Right ventricle myocardium inferior (tissue), 1 donor: ENCODE data around the gene OTUD1. TPM values are rescaled to one million over a fixed set of nuclear protein-coding genes. Genes with fewer than 3 reads are reported as not detected.

Experiments
- ATAC-seq: fragments of 200-7000 bp; cut with Tn5 transposase; one replicate; pipeline ENCODE4 v1.9.1; 2020; ENCODE audit warnings: mild to moderate bottlenecking, moderate library complexity
- DNase-seq: peaks from one replicate; pipeline ENCODE4 v3.0.0; 2021; ENCODE audit errors: missing footprints
- intact Hi-C: fragments of 100-400 bp; cut with DNase I; formaldehyde crosslinking; loops from one replicate; pipeline ENCODE4 v1.11.0; 2022
- microRNA-seq: library from miRNA; unstranded; fragments of <30 nt; microRNA quantifications from one replicate; pipeline ENCODE4 v1.2.0, GENCODE V29; 2020
- total RNA-seq: library from RNA; stranded (reverse); fragmentation: NEBNext Ultra II Directional; extraction: Animal tissue kit (Norgen Biotek cat#: 25700); gene quantifications from one replicate; pipeline ENCODE4 v1.2.1, GENCODE V29; 2021
- donor health status: DM: no; HTN: yes; CAD: no; lungs with severe emphysema.

The OTUD1 gene
- total RNA-seq, 1 donor from 2014 or later, result 13.3 TPM

DNA sequence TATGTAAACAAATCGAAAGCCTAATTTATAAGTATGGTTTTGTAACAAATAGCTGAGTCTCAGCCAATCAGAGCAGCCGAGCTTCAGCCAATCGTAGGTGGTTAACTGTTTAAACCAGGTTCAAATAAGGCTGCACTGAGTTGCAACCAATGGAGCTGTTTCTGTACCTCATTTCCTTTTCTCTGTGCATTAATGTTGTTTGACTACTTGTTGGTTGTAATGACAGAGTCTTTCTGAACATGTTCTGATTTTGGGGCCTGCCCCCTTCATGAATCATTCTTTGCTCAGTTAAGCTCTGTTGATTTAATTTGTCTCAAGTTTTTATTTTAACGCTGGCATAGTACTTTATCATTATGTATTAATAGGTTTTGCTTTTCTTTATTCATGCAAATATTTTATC is 14.6 kb downstream of the OTUD1 start:
- DNase-seq, result no peak
- intact Hi-C loops, result no loop called here
- no peak for ATAC-seq

DNA sequence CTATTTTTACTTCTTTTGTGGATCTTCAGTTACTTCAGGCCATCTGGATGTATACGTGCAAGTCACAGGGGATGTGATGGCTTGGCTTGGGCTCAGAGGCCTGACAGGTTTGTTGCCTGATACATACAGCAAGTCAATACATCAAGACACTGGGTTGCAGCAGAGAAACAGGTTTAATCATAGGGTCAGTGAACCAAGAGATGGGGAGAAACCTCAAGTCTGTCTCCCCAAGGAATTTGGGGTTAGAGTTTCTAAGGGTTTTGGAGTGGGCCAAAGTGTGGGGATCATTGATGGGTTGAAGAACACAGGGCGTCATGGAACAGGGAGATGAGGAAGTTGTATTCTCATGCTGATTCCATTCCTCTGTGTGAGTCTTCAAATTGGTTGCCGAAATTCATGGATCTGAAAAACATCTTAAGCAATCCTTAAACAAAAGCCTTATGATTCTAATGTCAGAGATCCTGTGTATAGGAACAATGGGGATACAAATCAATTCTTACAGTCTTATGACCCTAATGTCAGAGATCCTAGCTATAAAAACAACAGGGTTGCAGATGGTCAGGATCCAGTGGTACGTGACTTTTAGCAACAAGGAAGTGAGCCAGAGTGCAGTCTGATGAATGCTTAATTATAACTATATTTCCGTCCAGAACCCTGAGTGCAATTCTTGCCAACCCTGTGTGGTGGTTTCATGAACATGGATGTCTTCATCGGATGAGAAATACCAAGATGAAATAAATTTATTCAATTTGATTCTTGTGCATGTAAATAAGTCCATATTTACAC is 18.9 kb downstream of the OTUD1 start:
- no peak for DNase-seq
- no peak for ATAC-seq
- intact Hi-C loops, result no loop called here

DNA sequence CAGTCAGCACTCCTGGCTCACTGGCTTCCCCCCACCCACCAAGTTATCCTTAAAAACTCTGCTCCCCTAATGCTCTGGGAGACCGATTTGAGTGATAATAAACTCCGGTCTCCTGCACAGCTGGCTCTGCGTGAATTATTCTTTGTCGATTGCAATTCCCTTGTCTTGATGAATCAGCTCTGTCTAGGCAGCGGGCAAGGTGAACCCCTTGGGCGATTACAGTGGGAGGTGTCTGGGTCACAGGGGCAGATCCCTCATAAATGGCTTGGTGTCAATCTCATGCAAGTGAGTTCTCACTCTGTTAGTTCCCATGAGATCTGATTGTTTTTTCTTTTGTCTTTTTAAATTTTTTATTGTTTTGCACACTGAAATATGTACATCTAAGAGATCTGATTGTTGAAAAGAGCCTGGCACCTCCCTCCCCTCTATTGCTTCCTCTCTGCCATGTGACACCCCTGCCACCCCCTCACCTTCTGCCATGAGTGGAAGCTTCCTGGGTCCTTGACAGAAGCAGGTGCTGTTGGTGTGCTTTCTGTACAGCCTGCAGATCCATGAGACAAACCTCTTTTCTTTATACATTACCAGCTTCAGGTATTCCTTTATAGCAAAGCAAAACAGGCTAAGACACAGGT is 20.5 kb downstream of the OTUD1 start:
- DNase-seq (no peak), ATAC-seq (no peak)
- intact Hi-C loops, result no loop called here

DNA sequence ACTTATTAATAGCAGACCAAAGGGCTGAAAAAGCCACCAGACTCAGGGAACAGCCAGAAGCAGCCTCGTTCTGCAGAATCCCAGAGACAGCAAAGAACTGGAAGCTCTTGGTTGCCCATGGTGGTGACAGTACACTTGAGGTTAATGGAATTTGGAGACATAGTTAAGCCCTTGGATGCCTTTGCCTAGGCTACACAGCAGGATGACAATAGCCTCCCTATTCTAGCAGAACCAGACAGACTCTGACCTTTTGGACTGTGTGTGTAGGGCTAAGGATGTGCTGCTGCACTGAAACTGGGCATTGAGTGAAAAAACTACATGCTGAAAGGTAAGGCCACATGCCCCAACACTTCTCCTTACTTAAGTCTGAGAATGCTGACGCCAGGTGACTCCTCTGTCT is 22.7 kb downstream of the OTUD1 start:
- ATAC-seq (peak; percentile 86), DNase-seq (no peak)
- intact Hi-C loops, result no loop called here

DNA sequence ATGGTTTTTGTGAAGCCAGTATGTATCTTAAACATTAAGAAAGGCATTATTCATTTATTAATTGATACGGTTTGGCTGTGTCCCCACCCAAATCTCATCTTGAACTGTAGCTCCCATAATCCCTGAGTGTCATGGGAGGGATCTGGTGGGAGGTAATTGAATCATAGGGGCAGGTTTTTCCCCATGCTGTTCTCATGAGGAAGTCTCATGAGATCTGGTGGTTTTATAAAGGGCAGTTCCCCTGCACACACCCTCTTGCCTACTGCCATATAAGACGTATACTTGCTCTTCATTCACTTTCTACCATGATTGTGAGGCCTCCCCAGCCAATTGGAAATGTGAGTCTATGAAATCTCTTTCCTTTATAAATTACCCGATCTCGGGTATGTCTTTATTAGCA is 28.1 kb downstream of the OTUD1 start:
- no peak for DNase-seq
- intact Hi-C loops, result no loop called here
- no peak for ATAC-seq

DNA sequence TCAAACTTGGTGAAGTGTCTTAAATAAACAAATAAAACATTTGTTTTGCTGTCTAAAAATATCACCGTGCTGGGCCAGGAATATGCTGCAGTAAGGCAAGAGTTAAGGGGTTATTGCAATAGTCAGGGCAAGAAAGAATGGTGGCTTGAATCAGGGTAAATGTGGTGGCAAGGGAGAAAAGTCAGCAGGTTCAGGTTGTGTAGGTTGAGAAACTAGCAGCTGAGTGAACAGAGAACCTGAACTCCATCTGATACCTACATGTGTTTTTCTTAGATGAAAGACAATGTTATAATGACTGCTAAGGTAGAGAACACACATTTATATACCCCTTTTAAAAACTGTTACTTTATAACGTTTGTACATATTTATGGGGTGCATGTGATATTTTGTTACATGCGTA is 28.7 kb downstream of the OTUD1 start:
- ATAC-seq (no peak), DNase-seq (no peak)
- intact Hi-C loops, result no loop called here

DNA sequence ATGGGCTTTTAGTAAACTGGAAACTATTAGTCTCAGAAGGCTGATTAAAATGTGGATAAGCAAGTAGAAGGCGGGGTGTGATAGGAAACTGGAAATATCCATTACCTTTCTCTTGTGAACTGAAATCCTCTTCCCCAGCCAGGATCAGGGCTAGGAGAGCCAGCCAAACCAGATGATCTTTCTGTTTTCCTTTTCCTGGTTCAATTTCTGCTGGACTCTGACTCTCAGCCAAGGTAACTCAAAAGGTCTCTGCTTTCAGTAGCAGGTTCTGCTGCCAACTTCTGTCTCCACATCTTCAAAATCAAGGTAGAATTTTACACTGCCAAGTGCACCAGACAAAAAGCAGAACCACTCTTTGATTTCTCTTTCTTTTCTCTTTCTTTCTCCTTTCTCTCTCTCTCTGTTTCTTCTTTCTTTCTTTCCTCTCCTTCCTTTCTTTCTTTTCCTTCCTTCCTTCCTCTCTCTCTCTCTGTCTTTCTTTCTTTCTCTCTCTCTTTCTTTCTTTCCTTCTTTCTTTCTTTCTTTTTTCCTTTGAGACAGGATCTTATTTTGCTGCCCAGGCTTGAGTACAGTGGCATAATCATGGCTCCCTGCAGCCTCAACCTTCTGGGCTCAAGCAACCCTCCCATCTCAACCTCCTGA is 30.8 kb downstream of the OTUD1 start:
- DNase-seq (no peak), ATAC-seq (no peak)
- intact Hi-C loops, result no loop called here

DNA sequence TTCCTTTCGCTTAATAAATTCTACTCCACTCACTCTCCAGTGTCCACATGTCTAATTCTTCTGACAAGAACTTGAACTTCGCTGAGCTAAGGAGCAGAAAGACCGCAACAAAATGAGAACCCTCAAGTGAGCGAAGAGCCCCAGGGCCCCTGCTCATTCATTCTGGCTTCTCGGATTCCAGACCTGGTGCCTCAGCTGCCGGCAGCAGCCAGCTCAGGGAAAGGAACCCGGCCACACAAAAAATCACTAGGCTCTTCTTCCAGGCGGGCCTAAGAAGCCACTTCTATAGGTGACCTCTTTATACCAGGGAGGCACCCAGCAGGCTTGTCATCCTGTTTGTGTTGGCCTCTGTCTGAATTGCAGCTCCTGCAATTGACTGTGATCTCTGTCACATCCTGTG is 33.3 kb downstream of the OTUD1 start:
- intact Hi-C loops, result no loop called here
- no peak for ATAC-seq

DNA sequence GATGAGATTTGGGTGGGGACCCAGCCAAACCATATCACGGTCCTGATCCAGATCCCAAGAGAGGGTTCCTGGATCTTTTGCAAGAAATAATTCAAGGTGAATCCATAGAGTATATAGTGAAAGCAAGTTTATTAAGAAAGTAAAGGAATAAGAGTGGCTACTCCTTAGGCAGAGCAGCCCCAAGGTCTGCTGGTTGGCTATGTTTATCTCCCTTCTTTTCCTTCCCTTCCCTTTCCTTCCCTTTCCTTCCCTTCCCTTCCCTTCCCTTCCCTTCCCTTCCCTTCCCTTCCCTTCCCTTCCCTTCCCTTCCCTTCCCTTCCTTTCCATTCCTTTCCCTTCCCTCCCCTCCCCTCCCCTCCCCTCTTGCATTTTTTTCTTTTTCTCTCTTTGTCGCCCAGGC is 35.2 kb downstream of the OTUD1 start:
- ATAC-seq (no peak), DNase-seq (no peak)
- intact Hi-C loops, result no loop called here

More for the DNA sequence above, 33.3 kb downstream of the OTUD1 start:
- no peak for DNase-seq

DNA sequence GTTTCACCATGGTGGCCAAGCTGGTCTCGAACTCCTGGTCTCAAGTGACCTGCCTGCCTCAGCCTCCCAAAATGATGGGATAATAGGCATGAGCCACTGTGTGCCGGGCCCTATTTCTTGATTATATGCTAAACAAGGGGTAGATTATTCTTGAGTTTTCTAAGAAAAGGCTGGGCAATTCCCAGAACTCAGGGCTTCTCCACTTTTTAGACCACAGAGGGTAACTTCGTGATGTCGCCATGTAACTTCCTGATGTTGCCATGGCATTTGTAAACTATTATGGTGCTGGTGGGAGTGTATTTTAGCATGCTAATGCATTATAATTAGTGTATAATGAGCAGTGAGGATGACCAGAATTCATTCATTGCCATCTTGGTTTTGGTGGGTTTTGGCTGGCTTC is 35.8 kb downstream of the OTUD1 start:
- intact Hi-C loops, result no loop called here
- DNase-seq, result no peak
- no peak for ATAC-seq

DNA sequence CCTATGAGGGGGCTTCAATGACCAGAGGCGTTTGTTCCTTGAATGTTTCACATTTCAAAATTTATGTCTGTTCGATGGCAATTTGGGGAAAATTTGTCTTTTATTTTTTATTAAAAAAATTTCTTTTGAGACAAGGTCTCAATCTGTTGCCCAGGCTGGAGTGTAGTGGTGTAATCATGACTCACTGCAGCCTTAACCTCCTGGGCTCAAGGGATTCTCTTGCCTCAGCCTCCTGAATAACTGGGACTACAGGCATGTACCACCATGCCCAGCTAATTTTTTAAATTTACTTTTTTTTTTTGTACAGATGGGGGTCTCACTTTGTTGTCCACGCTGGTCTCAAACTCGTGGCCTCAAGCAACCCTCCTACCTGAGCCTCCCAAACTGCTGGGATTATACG is 39.7 kb downstream of the OTUD1 start:
- DNase-seq, result no peak
- ATAC-seq, result no peak
- intact Hi-C loops, result no loop called here

DNA sequence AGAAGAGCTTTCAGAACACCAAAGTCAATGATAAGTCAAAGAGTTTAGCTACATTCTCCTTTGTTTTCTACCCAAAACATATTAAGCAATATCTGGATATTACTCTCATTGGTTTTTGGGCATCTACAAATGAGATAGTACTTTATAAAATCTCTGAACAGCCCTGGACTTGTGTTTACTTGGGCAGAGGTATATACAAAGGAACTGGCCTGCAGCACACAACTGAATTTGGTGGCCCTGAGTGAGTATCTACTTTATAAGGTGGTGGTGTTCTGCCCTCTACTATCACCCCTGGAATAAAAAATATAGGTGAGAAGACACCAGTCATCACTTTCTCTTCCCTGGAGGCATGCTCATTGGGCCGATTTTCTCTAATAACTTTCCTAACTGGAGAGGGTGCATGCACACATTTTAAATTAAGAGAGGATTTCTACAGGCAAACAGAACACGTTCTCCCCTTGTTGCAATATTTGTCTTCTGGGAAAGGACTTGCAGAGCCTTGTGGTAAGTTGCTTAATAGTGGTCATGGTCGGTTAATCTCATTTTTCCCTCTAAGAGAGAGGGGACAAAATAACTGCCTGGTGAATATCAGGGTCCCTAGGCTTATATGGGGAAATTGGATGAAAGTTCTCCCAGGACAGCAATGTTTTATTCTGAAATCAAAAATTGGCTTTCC is 41.1 kb downstream of the OTUD1 start:
- DNase-seq (no peak), ATAC-seq (no peak)
- intact Hi-C loops, result no loop called here

DNA sequence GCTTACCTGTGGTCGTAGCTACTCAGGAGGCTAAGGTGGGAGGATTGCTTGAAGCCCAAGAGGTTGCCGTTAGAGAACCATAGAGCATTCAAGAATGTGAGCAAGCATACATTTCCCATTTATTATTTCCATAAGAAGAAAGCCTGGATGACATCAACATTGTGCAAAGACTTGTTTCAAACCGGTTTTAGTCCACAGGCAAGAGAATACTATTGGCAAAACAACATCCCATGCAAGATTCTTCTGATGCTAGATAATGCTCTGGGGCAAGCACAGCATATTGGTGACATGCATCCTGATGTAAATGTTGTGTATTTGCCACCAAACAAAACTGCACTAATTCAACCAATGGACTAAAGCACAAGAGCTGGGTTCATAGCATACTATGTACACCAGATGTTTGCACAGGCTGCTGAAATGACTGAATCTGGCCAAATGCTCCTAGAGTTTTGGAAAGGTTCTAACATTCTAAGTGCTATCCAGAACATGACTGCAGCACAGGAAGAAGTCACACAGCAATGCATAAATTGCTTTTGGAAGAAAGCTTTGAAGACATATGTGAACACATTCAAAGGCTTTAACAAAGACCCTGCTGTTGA is 42.6 kb downstream of the OTUD1 start:
- ATAC-seq (no peak), DNase-seq (no peak)
- intact Hi-C loops, result no loop called here

DNA sequence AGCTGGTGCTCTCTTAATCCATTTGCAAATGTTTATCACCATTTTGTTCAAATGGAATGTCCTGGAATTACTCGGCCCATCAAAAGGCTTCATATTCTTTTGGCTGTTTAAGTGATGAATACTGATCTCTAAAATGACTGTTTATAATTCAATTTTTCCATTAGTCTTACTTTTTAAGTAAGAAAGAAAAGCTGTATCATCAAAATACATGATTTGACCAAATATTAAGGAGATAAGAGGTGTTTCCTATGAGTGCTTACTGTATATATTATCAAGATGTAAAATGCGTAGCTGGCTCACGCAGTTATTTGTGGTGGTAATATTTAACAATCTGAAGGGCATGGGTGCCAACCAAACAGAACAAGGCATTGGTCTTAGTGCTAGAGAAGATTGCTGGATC is 51.2 kb downstream of the OTUD1 start:
- no peak for ATAC-seq
- intact Hi-C loops, result no loop called here
- no peak for DNase-seq

Small RNAs within 50 kb of the gene (microRNA-seq; reads per million reads assigned to microRNA genes)
- not detected for gene MIR1254-2

Other genes with a start within 250 kb of the OTUD1 start
- gene PTF1A, start 246.8 kb upstream of the OTUD1 start, total RNA-seq, result not detected
- 0.51 TPM for gene C10orf67, start 94.3 kb upstream of the OTUD1 start, total RNA-seq